GM19324 (cell line): Measurements from ENCODE around the gene INPP1.
A peak's percentile ranks its signal among the peaks of the same experiment; 100 is the strongest.

ENCODE experiments used
- ATAC-seq: cut with Tn5 transposase; IDR thresholded peaks from one replicate; pipeline ENCODE4 v1.9.1; 2021; ENCODE audit warnings: mild to moderate bottlenecking, moderate library complexity; ENCODE audit not compliant: unreplicated experiment, low FRiP score

The INPP1 gene

GRCh38 chr2:190407246-190407661, 63.9 kb downstream of the INPP1 start:
- no peak for ATAC-seq

- ATAC-seq, result peak; percentile 78
Measured at GRCh38 chr2:190407662-190408537, 64.5 kb downstream of the INPP1 start, which contains the start of gene MFSD6. MFSD6 (plus strand) TSS chr2:190408355; CDS start chr2:190436030, 27,675 bp downstream.

- peak; percentile 73 for ATAC-seq
Measured at GRCh38 chr2:190408538-190409271, 65.3 kb downstream of the INPP1 start.

- ATAC-seq, result no peak
Measured at GRCh38 chr2:190409616-190410015, 66.2 kb downstream of the INPP1 start.

DNA sequence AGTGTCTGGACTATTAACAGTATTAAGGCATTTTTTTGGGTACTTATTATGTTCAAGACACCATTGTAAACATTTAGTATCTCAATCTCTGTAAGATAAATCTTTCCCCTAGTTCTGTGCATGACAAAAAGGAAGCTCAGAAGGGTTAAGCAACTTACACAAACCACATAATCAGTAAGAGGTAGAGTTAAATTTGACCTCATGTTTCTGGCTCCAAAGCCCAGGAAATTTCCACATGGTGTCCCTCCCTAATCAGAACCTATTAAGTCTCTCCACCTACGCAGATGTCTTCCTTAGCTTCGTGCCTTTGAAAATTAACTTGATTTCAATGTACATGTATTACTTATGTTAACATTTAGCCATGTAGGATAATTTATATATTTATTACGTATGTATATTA, 66.8 kb downstream of the INPP1 start:
- no peak for ATAC-seq

- ATAC-seq, result no peak
Measured at GRCh38 chr2:190412966-190413365, 69.6 kb downstream of the INPP1 start.

DNA sequence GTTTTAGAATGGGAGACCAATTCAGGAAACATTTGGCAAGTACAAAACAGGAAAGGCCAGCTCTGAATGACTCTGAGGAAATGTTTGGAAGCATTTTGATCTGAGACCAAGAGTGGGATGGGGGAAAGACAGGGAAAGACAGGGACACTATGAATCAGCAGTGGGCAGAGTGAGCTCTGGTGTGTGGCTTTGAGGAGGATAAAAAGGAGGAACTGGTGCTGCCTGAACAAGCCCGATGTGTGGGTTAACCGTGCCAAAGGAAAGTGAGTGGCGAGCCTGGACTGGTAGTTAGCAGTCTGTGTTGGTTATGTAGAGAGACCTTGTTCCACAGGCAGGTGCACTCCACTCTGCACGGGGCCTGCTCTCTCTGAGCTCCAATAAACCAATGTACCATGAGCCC, 70.0 kb downstream of the INPP1 start:
- ATAC-seq, result no peak

DNA sequence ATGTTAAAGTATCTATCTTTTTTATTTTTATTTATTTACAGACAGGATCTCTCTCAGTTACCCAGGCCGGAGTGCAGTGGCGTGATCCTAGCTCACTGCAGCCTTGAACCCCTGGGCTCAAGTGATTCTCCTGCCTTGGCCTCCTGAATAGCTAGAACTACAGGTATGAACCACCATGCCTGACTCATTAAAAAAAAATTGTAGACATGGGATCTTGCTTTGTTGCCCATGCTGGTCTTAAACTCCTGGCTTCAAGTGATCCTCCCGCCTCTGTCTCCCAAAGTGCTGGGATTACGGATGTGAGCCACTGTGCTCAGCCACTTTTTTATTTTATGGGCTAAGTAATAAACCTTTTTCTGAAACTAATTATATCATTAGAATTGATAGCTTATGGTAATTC, 71.9 kb downstream of the INPP1 start:
- ATAC-seq, result no peak

- no peak for ATAC-seq
Measured at GRCh38 chr2:190415794-190416775, 72.7 kb downstream of the INPP1 start.

DNA sequence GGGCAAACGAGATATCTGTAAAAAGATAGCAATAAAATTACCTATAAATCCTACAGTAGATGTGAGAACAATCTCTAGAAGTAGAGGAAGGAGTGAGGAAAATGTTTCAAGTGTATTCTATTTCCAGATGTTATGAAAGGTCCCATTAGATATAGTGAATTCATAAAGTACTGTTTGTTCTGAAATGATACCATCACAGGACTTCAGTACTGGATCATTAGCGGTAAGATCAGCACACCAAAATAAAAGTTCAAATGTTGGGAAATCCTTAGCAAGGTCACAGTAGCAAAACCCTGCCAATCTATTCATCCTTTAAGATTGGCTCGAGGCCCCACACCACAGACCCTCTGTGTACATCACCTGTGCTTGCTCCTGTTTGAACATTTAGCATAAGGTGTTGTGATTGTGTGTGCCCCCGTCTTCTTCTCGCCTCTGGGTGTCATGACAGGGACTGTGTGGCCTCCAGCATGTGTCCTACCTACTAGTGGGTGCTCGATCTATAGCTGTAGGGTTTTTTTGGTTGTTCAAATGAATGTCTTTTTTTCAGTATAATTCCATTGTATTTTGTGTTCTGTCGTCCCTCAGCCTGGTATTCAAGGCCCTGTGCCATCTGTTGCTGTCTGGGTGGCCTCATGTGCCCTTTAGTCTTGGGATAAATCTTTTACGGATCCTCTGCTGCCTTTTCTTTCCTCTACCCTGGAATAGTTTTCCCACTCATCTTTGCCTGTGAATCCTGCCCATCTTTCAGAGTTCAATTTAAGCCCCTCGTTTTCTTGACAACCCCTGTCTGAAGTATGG, 73.9 kb downstream of the INPP1 start:
- ATAC-seq, result no peak

- no peak for ATAC-seq
Measured at GRCh38 chr2:190418727-190419126, 75.3 kb downstream of the INPP1 start.

GRCh38 chr2:190420801-190421200, 77.4 kb downstream of the INPP1 start:
- ATAC-seq, result no peak
